HFFc6 (cell line): Measurements from ENCODE around the gene GPC1. TPM values are rescaled to one million over a fixed set of nuclear protein-coding genes. Genes with fewer than 3 reads are reported as not detected.

ENCODE experiments used
- DNase-seq: peaks from one replicate; pipeline ENCODE4 v3.0.0-alpha.2; 2018
- H3K27ac Mint-ChIP-seq: 2 replicates; pipeline ENCODE4 v1.8.0; 2020; ENCODE audit warnings: mild to moderate bottlenecking, mixed read lengths
- H3K27me3 Mint-ChIP-seq: 2 replicates; pipeline ENCODE4 v1.8.0; 2021; ENCODE audit warnings: mild to moderate bottlenecking, moderate library complexity, mixed read lengths; ENCODE audit not compliant: insufficient read depth
- H3K36me3 Mint-ChIP-seq: 2 replicates; pipeline ENCODE4 v1.8.0; 2021; ENCODE audit warnings: low read depth, mixed read lengths
- H3K4me1 Mint-ChIP-seq: 2 replicates; pipeline ENCODE4 v1.8.0; 2020; ENCODE audit warnings: low read depth, mixed read lengths
- H3K4me3 Mint-ChIP-seq: 2 replicates; pipeline ENCODE4 v1.8.0; 2020; ENCODE audit warnings: mild to moderate bottlenecking, moderate library complexity, mixed read lengths
- H3K9me3 Mint-ChIP-seq: 2 replicates; pipeline ENCODE4 v1.8.0; 2020; ENCODE audit warnings: mild to moderate bottlenecking, mixed read lengths
- CTCF ChIP-seq: fragments of 200-600 bp; sonication (generic); IDR thresholded peaks from 2 replicates; pipeline ENCODE4 v1.5.0; 2021; ENCODE audit warnings: antibody characterized with exemption, mild to moderate bottlenecking
- total RNA-seq, 6 experiments: library from RNA; stranded (reverse); fragmentation: NEBNext Ultra II Directional; extraction: Animal tissue kit (Norgen Biotek cat#: 25700); gene quantifications; 2 replicates in 1 of 6; 3 replicates in 5 of 6; pipeline ENCODE4 v1.2.3, GENCODE V29; 2021

The GPC1 gene
- total RNA-seq, 6 experiments from 2014 or later, result 315 to 403 (median 350) TPM

- no peak for DNase-seq
- Mint-ChIP-seq H3K4me1 (peaks cover 7% of the 10 kb centered on the region; the same call in 1 of the 2 replicates), H3K36me3 (no peaks in the 10 kb centered on the region), H3K27ac (no peak overlapping the region), H3K4me3 (no peak overlapping the region), H3K27me3 (no peaks in the 10 kb centered on the region; the same call in 1 of the 2 replicates), H3K9me3 (no peaks in the 10 kb centered on the region)
- no peak for TF ChIP-seq CTCF
These were observed 22.0 kb downstream of the GPC1 start for GRCh38 chr2:240457223-240458043.

GRCh38 chr2:240458044-240458899 lies 22.8 kb downstream of the GPC1 start:
- Mint-ChIP-seq H3K4me1 (peaks cover 7% of the 10 kb centered on the region; the same call in 1 of the 2 replicates), H3K27me3 (no peaks in the 10 kb centered on the region), H3K9me3 (no peaks in the 10 kb centered on the region), H3K27ac (no peak overlapping the region), H3K36me3 (no peaks in the 10 kb centered on the region), H3K4me3 (no peak overlapping the region)
- no peak for DNase-seq
- TF ChIP-seq CTCF, result no peak

GRCh38 chr2:240458900-240459391 lies 23.5 kb downstream of the GPC1 start:
- DNase-seq, result no peak
- Mint-ChIP-seq H3K9me3 (no peaks in the 10 kb centered on the region), H3K27ac (no peak overlapping the region), H3K27me3 (no peaks in the 10 kb centered on the region), H3K4me3 (no peak overlapping the region), H3K36me3 (no peaks in the 10 kb centered on the region), H3K4me1 (peaks cover 7% of the 10 kb centered on the region; the same call in 1 of the 2 replicates)
- no peak for TF ChIP-seq CTCF

- DNase-seq, result no peak
- H3K27ac Mint-ChIP-seq, result no peak overlapping the region
- no peak overlapping the region for H3K4me3 Mint-ChIP-seq
- TF ChIP-seq CTCF, result no peak
- peaks cover 5% of the 10 kb centered on the region; the same call in 1 of the 2 replicates for H3K4me1 Mint-ChIP-seq
- H3K36me3 Mint-ChIP-seq, result no peaks in the 10 kb centered on the region
- no peaks in the 10 kb centered on the region for H3K9me3 Mint-ChIP-seq
- H3K27me3 Mint-ChIP-seq, result no peaks in the 10 kb centered on the region
These were observed 24.2 kb downstream of the GPC1 start for GRCh38 chr2:240459401-240460252.

- H3K36me3 Mint-ChIP-seq, result no peaks in the 10 kb centered on the region
- TF ChIP-seq CTCF, result no peak
- H3K4me3 Mint-ChIP-seq, result no peak overlapping the region
- no peaks in the 10 kb centered on the region for H3K27me3 Mint-ChIP-seq
- H3K9me3 Mint-ChIP-seq, result no peaks in the 10 kb centered on the region
- H3K27ac Mint-ChIP-seq, result no peak overlapping the region
- DNase-seq, result no peak
- no peaks in the 10 kb centered on the region for H3K4me1 Mint-ChIP-seq
These were observed 24.8 kb downstream of the GPC1 start for GRCh38 chr2:240460253-240460711.
